LHCN-M2 (cell line): Measurements from ENCODE around the gene PHF21A. TPM values are rescaled to one million over a fixed set of nuclear protein-coding genes. Genes with fewer than 3 reads are reported as not detected.
A peak's percentile ranks its signal among the peaks of the same experiment; 100 is the strongest.

Experiments used
- DNase-seq: peaks from one replicate; pipeline ENCODE4 v3.0.0-alpha.2; 2012; ENCODE audit warnings: low read depth
- total RNA-seq: library from RNA; depleted of rRNA; stranded (reverse); fragments of >200 nt; gene quantifications from 2 replicates; pipeline ENCODE4 v1.2.3, GENCODE V29; 2014

Gene PHF21A
- total RNA-seq, 1 experiment from 2014 or later, result 10.7 TPM

GRCh38 chr11:46075928-46076327 is 45.3 kb downstream of the PHF21A start:
- no peak for DNase-seq

- DNase-seq, result peak; percentile 51
Observed at GRCh38 chr11:46075168-46075567, 46.1 kb downstream of the PHF21A start.

- no peak for DNase-seq
Observed at GRCh38 chr11:46073632-46074031, 47.6 kb downstream of the PHF21A start.

- peak; percentile 14 for DNase-seq
Observed at GRCh38 chr11:46072172-46072964, 48.9 kb downstream of the PHF21A start.

GRCh38 chr11:46071091-46071490 is 50.2 kb downstream of the PHF21A start:
- no peak for DNase-seq

- no peak for DNase-seq
Observed at GRCh38 chr11:46069595-46069994, 51.7 kb downstream of the PHF21A start.

- no peak for DNase-seq
Observed at GRCh38 chr11:46066335-46066734, 54.9 kb downstream of the PHF21A start.

- no peak for DNase-seq
Observed at GRCh38 chr11:46065681-46066080, 55.6 kb downstream of the PHF21A start.

- DNase-seq, result no peak
Observed at GRCh38 chr11:46064221-46064620, 57.0 kb downstream of the PHF21A start.

- DNase-seq, result no peak
Observed at GRCh38 chr11:46063138-46063537, 58.1 kb downstream of the PHF21A start.

- no peak for DNase-seq
Observed at GRCh38 chr11:46060013-46060412, 61.2 kb downstream of the PHF21A start.

- no peak for DNase-seq
Observed at GRCh38 chr11:46057489-46057888, 63.8 kb downstream of the PHF21A start.

GRCh38 chr11:46055371-46055770 is 65.9 kb downstream of the PHF21A start:
- peak; percentile 58 for DNase-seq

GRCh38 chr11:46051102-46051501 is 70.2 kb downstream of the PHF21A start:
- no peak for DNase-seq

GRCh38 chr11:46050662-46051061 is 70.6 kb downstream of the PHF21A start:
- peak; percentile 31 for DNase-seq

- DNase-seq, result peak; percentile 80
Observed at GRCh38 chr11:46050003-46050461, 71.2 kb downstream of the PHF21A start.

- DNase-seq, result no peak
Observed at GRCh38 chr11:46049325-46049897, 71.8 kb downstream of the PHF21A start.

GRCh38 chr11:46048198-46048597 is 73.1 kb downstream of the PHF21A start:
- DNase-seq, result no peak

- no peak for DNase-seq
Observed at GRCh38 chr11:46047520-46047919, 73.7 kb downstream of the PHF21A start.

- DNase-seq, result no peak
Observed at GRCh38 chr11:46045811-46046210, 75.4 kb downstream of the PHF21A start.

GRCh38 chr11:46044601-46045000 is 76.7 kb downstream of the PHF21A start:
- no peak for DNase-seq

- peak; percentile 60 for DNase-seq
Observed at GRCh38 chr11:46039990-46040389, 81.3 kb downstream of the PHF21A start.

- no peak for DNase-seq
Observed at GRCh38 chr11:46038529-46038928, 82.7 kb downstream of the PHF21A start.
